ENCODE data around the gene LAPTM4A. TPM values are rescaled to one million over a fixed set of nuclear protein-coding genes. Genes with fewer than 3 reads are reported as not detected.

The LAPTM4A gene
- total RNA-seq, 4 donors from 2014 or later = 27.3 to 65.0 (median 50.0) TPM

DNA sequence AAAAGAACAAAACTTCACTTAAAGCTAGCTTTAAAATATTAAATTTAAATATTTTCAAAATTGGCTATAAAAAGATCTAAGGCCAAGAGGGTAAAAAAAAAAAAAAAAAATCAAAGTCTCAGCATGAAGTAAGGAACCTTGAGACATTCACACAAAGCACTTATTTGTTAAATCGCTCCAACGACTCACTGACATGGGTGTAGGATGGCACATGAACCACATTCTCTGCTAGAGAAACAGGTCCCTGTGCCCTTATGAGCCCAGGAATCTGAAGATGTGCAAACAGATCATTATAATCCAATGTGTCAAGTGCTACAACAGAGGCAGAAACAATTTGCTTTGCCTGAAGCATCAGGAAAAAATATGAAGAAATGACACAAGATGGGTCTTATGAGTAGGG is 13.8 kb downstream of the LAPTM4A start:
- no peak for TF ChIP-seq POLR2A (IDR thresholded peaks at IDR 0.05)
- TF ChIP-seq, protein P1, sequence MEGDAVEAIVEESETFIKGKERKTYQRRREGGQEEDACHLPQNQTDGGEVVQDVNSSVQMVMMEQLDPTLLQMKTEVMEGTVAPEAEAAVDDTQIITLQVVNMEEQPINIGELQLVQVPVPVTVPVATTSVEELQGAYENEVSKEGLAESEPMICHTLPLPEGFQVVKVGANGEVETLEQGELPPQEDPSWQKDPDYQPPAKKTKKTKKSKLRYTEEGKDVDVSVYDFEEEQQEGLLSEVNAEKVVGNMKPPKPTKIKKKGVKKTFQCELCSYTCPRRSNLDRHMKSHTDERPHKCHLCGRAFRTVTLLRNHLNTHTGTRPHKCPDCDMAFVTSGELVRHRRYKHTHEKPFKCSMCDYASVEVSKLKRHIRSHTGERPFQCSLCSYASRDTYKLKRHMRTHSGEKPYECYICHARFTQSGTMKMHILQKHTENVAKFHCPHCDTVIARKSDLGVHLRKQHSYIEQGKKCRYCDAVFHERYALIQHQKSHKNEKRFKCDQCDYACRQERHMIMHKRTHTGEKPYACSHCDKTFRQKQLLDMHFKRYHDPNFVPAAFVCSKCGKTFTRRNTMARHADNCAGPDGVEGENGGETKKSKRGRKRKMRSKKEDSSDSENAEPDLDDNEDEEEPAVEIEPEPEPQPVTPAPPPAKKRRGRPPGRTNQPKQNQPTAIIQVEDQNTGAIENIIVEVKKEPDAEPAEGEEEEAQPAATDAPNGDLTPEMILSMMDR (IDR thresholded peaks at IDR 0.05) = no peak
- DNase-seq = no peak
- H3K9me3 ChIP-seq = no peaks in the 10 kb centered on the region
- no peak overlapping the region for H3K27ac ChIP-seq
- H3K36me3 ChIP-seq = peaks cover 0 to 80% (median 0%) of the 10 kb centered on the region in 3 donors
- H3K4me3 ChIP-seq = no peak overlapping the region
- no peaks in the 10 kb centered on the region for H3K4me1 ChIP-seq
- H3K27me3 ChIP-seq = no peaks in the 10 kb centered on the region

DNA sequence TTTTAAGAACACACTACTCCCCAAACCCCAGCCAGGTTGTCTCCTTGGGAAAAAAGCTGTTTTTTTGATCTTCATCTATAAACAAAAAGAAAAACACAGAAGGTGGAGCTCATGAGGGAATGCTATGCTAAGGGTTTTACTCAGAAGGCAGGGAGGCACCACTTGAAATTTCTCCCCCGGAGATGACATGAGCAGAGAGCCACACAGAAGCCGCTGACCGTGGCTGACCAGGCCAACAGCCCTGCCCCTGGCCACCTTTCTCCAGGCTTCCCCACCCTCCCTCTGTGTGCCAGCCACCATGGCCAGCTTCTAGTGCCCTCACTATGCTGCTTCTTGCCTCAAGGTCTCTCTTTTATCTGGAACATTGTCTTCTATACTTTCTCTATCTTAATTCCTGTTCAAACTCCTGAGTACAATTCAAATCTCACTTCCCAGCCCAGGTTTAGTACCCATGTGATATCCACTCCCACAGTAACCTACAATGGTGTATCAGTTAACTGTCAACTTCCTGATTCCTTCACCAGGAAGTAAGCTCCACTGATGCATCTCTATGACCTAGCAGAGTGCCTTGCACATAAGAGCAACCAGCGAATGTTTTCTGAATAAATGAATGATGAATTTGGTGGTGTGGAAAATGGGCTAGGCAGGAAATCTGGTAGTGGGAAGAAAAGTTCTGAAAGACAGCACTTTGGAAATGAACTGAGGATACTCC is 15.3 kb downstream of the LAPTM4A start:
- Histone ChIP-seq H3K36me3 (peaks cover 0 to 95% (median 0%) of the 10 kb centered on the region in 3 donors), H3K4me1 (no peaks in the 10 kb centered on the region), H3K27me3 (no peaks in the 10 kb centered on the region), H3K4me3 (no peak overlapping the region), H3K27ac (no peak overlapping the region), H3K9me3 (no peaks in the 10 kb centered on the region)
- TF ChIP-seq, protein P1 (IDR thresholded peaks at IDR 0.05) = no peak
- no peak for TF ChIP-seq POLR2A (IDR thresholded peaks at IDR 0.05)
- DNase-seq = no peak

GRCh38 chr2:20034821-20035220 is 16.6 kb downstream of the LAPTM4A start:
- no peaks in the 10 kb centered on the region for H3K4me1 ChIP-seq

DNA sequence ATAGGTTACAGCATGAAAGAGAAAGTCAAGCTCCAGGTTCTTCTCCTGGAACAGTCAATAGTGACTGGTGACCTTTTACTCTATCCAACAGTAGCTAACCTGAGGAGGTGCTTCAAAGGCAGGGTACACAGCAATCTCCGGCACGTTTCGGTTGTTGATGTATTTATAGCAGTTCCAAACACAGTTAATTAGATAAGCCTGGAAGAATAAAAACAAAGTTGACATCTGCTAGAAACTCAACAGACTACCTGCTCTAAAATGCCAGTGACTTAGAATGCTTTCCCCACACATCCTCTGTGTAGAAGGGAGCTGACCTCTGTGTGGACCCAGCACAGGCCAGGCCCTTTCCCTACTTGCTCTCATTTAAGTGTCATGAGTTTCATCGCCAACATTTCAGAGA is 17.2 kb downstream of the LAPTM4A start:
- no peaks in the 10 kb centered on the region for H3K4me1 ChIP-seq
- H3K36me3 ChIP-seq = peaks cover 0 to 97% (median 0%) of the 10 kb centered on the region in 3 donors
- no peak for TF ChIP-seq POLR2A (IDR thresholded peaks at IDR 0.05)
- TF ChIP-seq, protein P1 (IDR thresholded peaks at IDR 0.05) = no peak
- H3K4me3 ChIP-seq = no peak overlapping the region
- H3K9me3 ChIP-seq = no peaks in the 10 kb centered on the region
- no peak overlapping the region for H3K27ac ChIP-seq
- H3K27me3 ChIP-seq = no peaks in the 10 kb centered on the region
- DNase-seq = no peak

More at GRCh38 chr2:20034821-20035220, 16.6 kb downstream of the LAPTM4A start:
- DNase-seq = no peak
- no peak overlapping the region for H3K4me3 ChIP-seq
- H3K27ac ChIP-seq = no peak overlapping the region
- TF ChIP-seq, protein P1 (IDR thresholded peaks at IDR 0.05) = no peak
- no peak for TF ChIP-seq POLR2A (IDR thresholded peaks at IDR 0.05)
- H3K36me3 ChIP-seq = peaks cover 0 to 97% (median 0%) of the 10 kb centered on the region in 3 donors
- no peaks in the 10 kb centered on the region for H3K9me3 ChIP-seq
- no peaks in the 10 kb centered on the region for H3K27me3 ChIP-seq

- TF ChIP-seq POLR2A (IDR thresholded peaks at IDR 0.05) = no peak
- TF ChIP-seq, protein P1 (IDR thresholded peaks at IDR 0.05) = no peak
- peaks cover 0 to 97% (median 0%) of the 10 kb centered on the region in 3 donors for H3K36me3 ChIP-seq
- no peak overlapping the region for H3K4me3 ChIP-seq
- no peak overlapping the region for H3K27ac ChIP-seq
- no peak for DNase-seq
- no peaks in the 10 kb centered on the region for H3K9me3 ChIP-seq
- no peaks in the 10 kb centered on the region for H3K27me3 ChIP-seq
- no peaks in the 10 kb centered on the region for H3K4me1 ChIP-seq
Observed at GRCh38 chr2:20033322-20033721, 18.1 kb downstream of the LAPTM4A start.

Data from Peyer's patch (tissue), 4 donors.